ENCODE measurements around the gene STRA8. TPM values are rescaled to one million over a fixed set of nuclear protein-coding genes. Genes with fewer than 3 reads are reported as not detected.

Gene STRA8
- total RNA-seq, 1 donor from 2014 or later, result not detected

DNA sequence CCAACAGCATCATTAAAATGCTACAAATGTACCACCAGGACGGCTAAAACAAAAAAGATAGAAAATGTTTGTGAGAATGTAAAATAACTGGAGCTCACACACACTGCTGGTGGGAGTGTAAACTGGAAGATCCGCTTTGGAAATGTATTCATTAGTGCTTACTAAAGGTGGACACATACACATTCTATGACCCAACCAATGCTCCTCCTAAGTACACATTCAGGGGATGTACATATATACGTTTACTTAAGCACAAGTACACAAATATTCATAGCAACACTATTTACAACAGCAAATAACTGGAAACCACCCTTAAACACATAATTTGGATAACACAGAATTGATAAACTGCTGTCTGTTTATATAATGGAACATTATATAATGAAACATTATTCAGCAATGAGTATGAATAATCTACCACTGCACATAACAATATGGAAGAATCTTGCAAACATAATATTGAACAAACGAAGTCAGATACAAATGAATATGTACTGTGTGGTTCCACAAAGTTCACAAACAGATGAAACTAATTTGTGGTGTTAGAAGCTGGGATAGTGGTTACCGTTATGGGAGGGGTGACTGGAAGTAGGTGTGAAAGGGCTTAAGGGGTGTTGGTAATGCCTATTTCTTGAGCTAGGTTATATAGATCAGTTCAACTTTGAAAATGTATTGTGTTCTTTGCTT lies 52.1 kb downstream of the STRA8 start:
- no peak overlapping the region for H3K27ac ChIP-seq (replicated peaks)
- H3K27me3 ChIP-seq (ENCODE audit: low read depth), result no peaks in the 10 kb centered on the region
- no peak for TF ChIP-seq CTCF (IDR thresholded peaks at IDR 0.05; ENCODE audit: borderline replicate concordance)
- peaks cover 5% of the 10 kb centered on the region for H3K4me1 ChIP-seq
- no peaks in the 10 kb centered on the region for H3K36me3 ChIP-seq
- no peak for DNase-seq
- H3K9me3 ChIP-seq (replicated peaks), result no peaks in the 10 kb centered on the region
- intact Hi-C loops (cut with micrococcal nuclease), result loop anchor here (10.0 kb wide), 1 partner anchor 359 kb away; no protein-coding TSS in a partner anchor
- H3K4me3 ChIP-seq, result no peak overlapping the region

GRCh38 chr7:135286876-135287275 lies 53.2 kb downstream of the STRA8 start:
- H3K36me3 ChIP-seq, result no peaks in the 10 kb centered on the region
- intact Hi-C loops (cut with micrococcal nuclease), result loop anchor here (10.0 kb wide), 1 partner anchor 358 kb away; no protein-coding TSS in a partner anchor
- peaks cover 1% of the 10 kb centered on the region for H3K4me1 ChIP-seq
- no peak overlapping the region for H3K27ac ChIP-seq (replicated peaks)
- no peak for DNase-seq
- TF ChIP-seq CTCF (IDR thresholded peaks at IDR 0.05; ENCODE audit: borderline replicate concordance), result no peak
- H3K9me3 ChIP-seq (replicated peaks), result no peaks in the 10 kb centered on the region
- no peaks in the 10 kb centered on the region for H3K27me3 ChIP-seq (ENCODE audit: low read depth)
- no peak overlapping the region for H3K4me3 ChIP-seq

- Histone ChIP-seq H3K36me3 (no peaks in the 10 kb centered on the region), H3K9me3 (replicated peaks) (peaks cover 3% of the 10 kb centered on the region), H3K4me1 (no peaks in the 10 kb centered on the region), H3K27me3 (ENCODE audit: low read depth) (no peaks in the 10 kb centered on the region), H3K27ac (replicated peaks) (no peak overlapping the region), H3K4me3 (no peak overlapping the region)
- intact Hi-C loops (cut with micrococcal nuclease), result no loop called here
- DNase-seq, result no peak
- TF ChIP-seq CTCF (IDR thresholded peaks at IDR 0.05; ENCODE audit: borderline replicate concordance), result no peak
These were observed 57.0 kb downstream of the STRA8 start for GRCh38 chr7:135290594-135290993.

DNA sequence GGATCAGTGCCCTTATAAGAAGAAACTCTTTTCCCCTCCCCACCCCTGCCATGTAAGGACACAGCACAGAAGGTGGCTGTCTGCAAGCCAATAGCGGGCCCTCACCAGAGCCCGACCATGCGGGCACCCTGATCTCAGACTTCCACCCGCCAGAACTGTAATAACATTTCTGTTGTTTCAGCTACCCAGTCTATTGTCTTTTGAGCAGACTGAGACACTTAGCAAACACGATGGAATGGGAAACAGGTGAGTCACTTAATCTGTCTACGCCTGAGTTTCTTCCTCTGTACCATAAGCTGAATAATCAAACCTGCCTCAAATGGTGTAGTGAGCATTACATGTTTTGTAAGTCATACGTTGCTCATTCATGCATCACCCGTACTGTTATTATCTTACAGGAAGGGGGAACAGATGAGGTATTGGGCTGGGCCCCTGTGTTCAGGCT lies 58.2 kb downstream of the STRA8 start:
- TF ChIP-seq CTCF (IDR thresholded peaks at IDR 0.05; ENCODE audit: borderline replicate concordance), result no peak
- no peak overlapping the region for H3K27ac ChIP-seq (replicated peaks)
- no peak overlapping the region for H3K4me3 ChIP-seq
- peaks cover 6% of the 10 kb centered on the region for H3K9me3 ChIP-seq (replicated peaks)
- no peaks in the 10 kb centered on the region for H3K27me3 ChIP-seq (ENCODE audit: low read depth)
- intact Hi-C loops (cut with micrococcal nuclease), result no loop called here
- no peaks in the 10 kb centered on the region for H3K4me1 ChIP-seq
- no peak for DNase-seq
- H3K36me3 ChIP-seq, result no peaks in the 10 kb centered on the region

DNA sequence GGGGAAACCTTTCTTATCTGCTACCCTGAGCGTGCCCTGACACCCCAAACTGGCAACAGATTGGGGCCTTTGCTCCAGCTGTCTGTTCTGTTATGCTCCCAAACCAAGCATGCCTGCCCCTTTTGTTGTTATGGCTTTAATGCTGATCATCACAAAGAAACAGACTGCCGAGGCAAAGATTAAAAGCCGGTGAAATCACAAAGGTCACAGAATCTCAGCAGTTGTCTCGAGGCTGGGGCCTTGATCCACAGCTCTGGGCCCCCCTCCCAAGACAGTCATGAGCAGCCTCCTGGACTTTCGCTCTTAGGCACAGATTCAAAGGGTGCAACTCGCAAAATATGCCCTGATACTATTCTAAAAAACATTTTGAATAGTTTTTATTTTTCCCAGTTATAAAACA lies 65.6 kb downstream of the STRA8 start:
- H3K27ac ChIP-seq (replicated peaks), result no peak overlapping the region
- no peak overlapping the region for H3K4me3 ChIP-seq
- no peak for TF ChIP-seq CTCF (IDR thresholded peaks at IDR 0.05; ENCODE audit: borderline replicate concordance)
- no peaks in the 10 kb centered on the region for H3K36me3 ChIP-seq
- H3K4me1 ChIP-seq, result no peaks in the 10 kb centered on the region
- H3K27me3 ChIP-seq (ENCODE audit: low read depth), result no peaks in the 10 kb centered on the region
- H3K9me3 ChIP-seq (replicated peaks), result peaks cover 19% of the 10 kb centered on the region
- DNase-seq, result no peak
- intact Hi-C loops (cut with micrococcal nuclease), result no loop called here

All from left ventricle myocardium inferior (tissue), 1 donor.